BE2C (cell line): ENCODE data around the gene OR6X1.

Experiments
- DNase-seq: peaks from one replicate; pipeline ENCODE4 v3.0.0-alpha.2; 2020
- H3K27me3 ChIP-seq: fragments of 250-450 bp; sonication (Bioruptor Pico); 2 replicates; pipeline ENCODE4 v1.5.1; 2020; ENCODE audit warnings: mild to moderate bottlenecking
- H3K36me3 ChIP-seq: fragments of 250-450 bp; sonication (Bioruptor Pico); 2 replicates; pipeline ENCODE4 v1.5.1; 2020; ENCODE audit warnings: mild to moderate bottlenecking
- H3K4me1 ChIP-seq: fragments of 250-450 bp; sonication (Bioruptor Pico); 2 replicates; pipeline ENCODE4 v1.5.1; 2020
- H3K4me3 ChIP-seq: 2 replicates; pipeline ENCODE4 v1.5.1; 2011; ENCODE audit warnings: low read depth, low read length
- H3K9me3 ChIP-seq: fragments of 250-450 bp; sonication (Bioruptor Pico); 2 replicates; pipeline ENCODE4 v1.5.1; 2020
- TF ChIP-seq, protein P1 (sequence below): IDR thresholded peaks from 2 replicates; pipeline ENCODE4 v1.5.1; 2012; ENCODE audit warnings: mild to moderate bottlenecking, low read depth, low read length

The OR6X1 gene

GRCh38 chr11:123741159-123742030, 12.9 kb downstream of the OR6X1 start, which contains the start of gene ZNF202:
ZNF202 (minus strand) TSS chr11:123741660; CDS start chr11:123730888, 10,772 bp downstream.
- no peaks in the 10 kb centered on the region for H3K27me3 ChIP-seq
- peaks cover 3% of the 10 kb centered on the region for H3K4me1 ChIP-seq
- H3K9me3 ChIP-seq: no peaks in the 10 kb centered on the region
- peak within 1 kb of the TSS; percentile 94 for H3K4me3 ChIP-seq
- peaks cover 35% of the 10 kb centered on the region for H3K36me3 ChIP-seq
- TF ChIP-seq, protein P1, sequence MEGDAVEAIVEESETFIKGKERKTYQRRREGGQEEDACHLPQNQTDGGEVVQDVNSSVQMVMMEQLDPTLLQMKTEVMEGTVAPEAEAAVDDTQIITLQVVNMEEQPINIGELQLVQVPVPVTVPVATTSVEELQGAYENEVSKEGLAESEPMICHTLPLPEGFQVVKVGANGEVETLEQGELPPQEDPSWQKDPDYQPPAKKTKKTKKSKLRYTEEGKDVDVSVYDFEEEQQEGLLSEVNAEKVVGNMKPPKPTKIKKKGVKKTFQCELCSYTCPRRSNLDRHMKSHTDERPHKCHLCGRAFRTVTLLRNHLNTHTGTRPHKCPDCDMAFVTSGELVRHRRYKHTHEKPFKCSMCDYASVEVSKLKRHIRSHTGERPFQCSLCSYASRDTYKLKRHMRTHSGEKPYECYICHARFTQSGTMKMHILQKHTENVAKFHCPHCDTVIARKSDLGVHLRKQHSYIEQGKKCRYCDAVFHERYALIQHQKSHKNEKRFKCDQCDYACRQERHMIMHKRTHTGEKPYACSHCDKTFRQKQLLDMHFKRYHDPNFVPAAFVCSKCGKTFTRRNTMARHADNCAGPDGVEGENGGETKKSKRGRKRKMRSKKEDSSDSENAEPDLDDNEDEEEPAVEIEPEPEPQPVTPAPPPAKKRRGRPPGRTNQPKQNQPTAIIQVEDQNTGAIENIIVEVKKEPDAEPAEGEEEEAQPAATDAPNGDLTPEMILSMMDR: no peak
- peak; percentile 94 for DNase-seq

GRCh38 chr11:123740787-123741158, 13.5 kb downstream of the OR6X1 start:
- Histone ChIP-seq H3K4me3 (peak overlapping the region; percentile 94), H3K27me3 (no peaks in the 10 kb centered on the region), H3K36me3 (peaks cover 40% of the 10 kb centered on the region), H3K9me3 (no peaks in the 10 kb centered on the region), H3K4me1 (peaks cover 3% of the 10 kb centered on the region)
- DNase-seq: no peak
- TF ChIP-seq, protein P1: no peak

DNA sequence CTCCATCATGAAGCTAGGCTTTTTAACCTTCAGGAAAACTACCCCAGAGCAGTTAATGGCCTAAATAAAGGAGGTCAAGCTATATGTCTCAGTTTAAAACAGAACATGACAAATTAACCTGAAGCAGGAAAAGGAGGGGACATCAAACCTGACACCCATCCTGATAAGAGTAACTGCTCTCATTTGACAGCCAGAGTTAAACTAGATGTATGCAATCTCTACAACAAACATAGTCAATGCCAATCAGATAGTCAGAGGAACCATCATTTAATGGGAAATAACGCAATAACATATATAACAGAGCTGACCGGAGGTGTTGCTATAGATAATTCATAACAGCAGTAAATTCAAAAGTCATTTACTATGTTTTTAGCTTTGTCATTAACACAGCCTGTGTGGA, 15.9 kb downstream of the OR6X1 start:
- Histone ChIP-seq H3K9me3 (no peaks in the 10 kb centered on the region), H3K4me1 (peaks cover 3% of the 10 kb centered on the region), H3K36me3 (peaks cover 53% of the 10 kb centered on the region), H3K27me3 (no peaks in the 10 kb centered on the region), H3K4me3 (no peak overlapping the region)
- DNase-seq: no peak
- TF ChIP-seq, protein P1: no peak

DNA sequence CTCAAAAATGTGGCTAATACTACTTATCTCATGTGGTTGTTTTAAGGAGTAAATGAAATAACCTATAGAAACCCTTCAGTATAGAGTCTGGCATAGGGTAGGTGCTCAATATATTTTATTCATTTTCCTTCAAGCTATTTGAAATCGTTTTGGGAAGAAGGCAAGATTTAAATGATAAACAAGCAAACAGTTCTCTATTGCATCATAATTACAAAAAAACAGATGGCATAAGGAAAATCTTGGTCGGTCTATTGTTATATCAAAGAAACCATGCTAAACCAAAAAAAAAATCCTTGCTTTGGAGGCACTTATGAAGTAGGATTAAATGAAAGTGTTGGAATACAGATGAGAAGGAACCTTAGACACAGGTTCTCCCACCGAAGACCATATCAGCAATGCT, 17.5 kb downstream of the OR6X1 start:
- no peaks in the 10 kb centered on the region; the same call in 1 of the 2 replicates for H3K4me1 ChIP-seq
- H3K9me3 ChIP-seq: no peaks in the 10 kb centered on the region
- DNase-seq: no peak
- peaks cover 53% of the 10 kb centered on the region for H3K36me3 ChIP-seq
- TF ChIP-seq, protein P1: no peak
- no peaks in the 10 kb centered on the region for H3K27me3 ChIP-seq
- H3K4me3 ChIP-seq: no peak overlapping the region

- H3K27me3 ChIP-seq: no peaks in the 10 kb centered on the region
- DNase-seq: no peak
- TF ChIP-seq, protein P1: no peak
- H3K4me3 ChIP-seq: no peak overlapping the region
- H3K36me3 ChIP-seq: peaks cover 77% of the 10 kb centered on the region
- H3K9me3 ChIP-seq: no peaks in the 10 kb centered on the region; the same call in 1 of the 2 replicates
- no peaks in the 10 kb centered on the region for H3K4me1 ChIP-seq
Measured at GRCh38 chr11:123729602-123730001, 24.7 kb downstream of the OR6X1 start.

GRCh38 chr11:123725995-123726655, 28.2 kb downstream of the OR6X1 start:
- no peak for DNase-seq

More at GRCh38 chr11:123725995-123726655, 28.2 kb downstream of the OR6X1 start:
- Histone ChIP-seq H3K9me3 (no peaks in the 10 kb centered on the region; the same call in 1 of the 2 replicates), H3K27me3 (no peaks in the 10 kb centered on the region), H3K4me3 (no peak overlapping the region), H3K4me1 (no peaks in the 10 kb centered on the region), H3K36me3 (peaks cover 69% of the 10 kb centered on the region)
- TF ChIP-seq, protein P1: no peak
